Spleen (tissue), 7 donors: ENCODE data around the gene RGS1.

Experiments
- POLR2A ChIP-seq, 3 donors: fragments of 450-650 bp; IDR thresholded peaks; one replicate each; pipeline ENCODE4 v1.5.1; 2017; ENCODE audit warnings: antibody characterized with exemption in 3 of 3, mild to moderate bottlenecking in 1 of 3
- TF ChIP-seq, protein P1 (sequence below), 11 experiments: fragments of 200-600 bp in 7 of 11; fragments of 450-650 bp in 4 of 11; sonication (generic) in 4 of 11; IDR thresholded peaks in 8 of 11; conservative IDR thresholded peaks in 3 of 11; 1 replicate in 7 of 11; 2 replicates in 4 of 11; pipeline versions ENCODE4 v1.4.0 to v1.8.0; 2016 to 2021; ENCODE audit warnings: antibody characterized with exemption in 11 of 11, inconsistent platforms in 4 of 11, mild to moderate bottlenecking in 1 of 11
- donor health status: DM: no; HTN: no; CAD: no; lungs with moderate emphysema.
- donor health status: DM: no; HTN: no; CAD: no.
- donor health status: DM: no; HTN: no; CAD: no.

DNA sequence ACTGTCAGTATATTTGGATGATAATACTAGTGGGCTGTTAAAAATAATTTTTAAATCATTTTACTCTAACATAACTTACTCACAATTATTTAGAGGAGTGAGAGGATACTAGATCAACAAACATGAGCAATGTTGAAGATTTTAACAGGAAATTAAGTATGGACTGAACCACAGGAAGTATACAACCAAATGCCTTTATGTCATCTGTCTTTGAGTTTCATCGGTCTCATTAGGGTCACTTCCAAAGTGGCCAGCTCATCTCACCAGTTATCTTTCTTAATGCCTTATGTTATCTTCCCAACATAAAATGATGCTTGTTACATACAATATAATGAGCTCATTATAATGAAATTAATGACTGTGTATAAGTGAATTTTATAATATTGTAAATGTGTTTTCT is 1.5 kb upstream of the RGS1 start:
- no peak for TF ChIP-seq POLR2A (IDR thresholded peaks at IDR 0.05)
- TF ChIP-seq, protein P1, sequence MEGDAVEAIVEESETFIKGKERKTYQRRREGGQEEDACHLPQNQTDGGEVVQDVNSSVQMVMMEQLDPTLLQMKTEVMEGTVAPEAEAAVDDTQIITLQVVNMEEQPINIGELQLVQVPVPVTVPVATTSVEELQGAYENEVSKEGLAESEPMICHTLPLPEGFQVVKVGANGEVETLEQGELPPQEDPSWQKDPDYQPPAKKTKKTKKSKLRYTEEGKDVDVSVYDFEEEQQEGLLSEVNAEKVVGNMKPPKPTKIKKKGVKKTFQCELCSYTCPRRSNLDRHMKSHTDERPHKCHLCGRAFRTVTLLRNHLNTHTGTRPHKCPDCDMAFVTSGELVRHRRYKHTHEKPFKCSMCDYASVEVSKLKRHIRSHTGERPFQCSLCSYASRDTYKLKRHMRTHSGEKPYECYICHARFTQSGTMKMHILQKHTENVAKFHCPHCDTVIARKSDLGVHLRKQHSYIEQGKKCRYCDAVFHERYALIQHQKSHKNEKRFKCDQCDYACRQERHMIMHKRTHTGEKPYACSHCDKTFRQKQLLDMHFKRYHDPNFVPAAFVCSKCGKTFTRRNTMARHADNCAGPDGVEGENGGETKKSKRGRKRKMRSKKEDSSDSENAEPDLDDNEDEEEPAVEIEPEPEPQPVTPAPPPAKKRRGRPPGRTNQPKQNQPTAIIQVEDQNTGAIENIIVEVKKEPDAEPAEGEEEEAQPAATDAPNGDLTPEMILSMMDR (IDR thresholded peaks at IDR 0.05 in 8 of 11, conservative IDR thresholded peaks at IDR 0.05 in 3 of 11), result no peak
